GM18508 (cell line): ENCODE measurements around the gene PKN1.

Experiments used
- ATAC-seq: cut with Tn5 transposase; IDR thresholded peaks from one replicate; pipeline ENCODE4 v1.9.1; 2021; ENCODE audit warnings: moderate number of reproducible peaks; ENCODE audit not compliant: insufficient read depth, unreplicated experiment

Gene PKN1

GRCh38 chr19:14425696-14426138, 7.4 kb upstream of the PKN1 start:
- ATAC-seq: no peak

- ATAC-seq: no peak
Measured at GRCh38 chr19:14427461-14427860, 5.6 kb upstream of the PKN1 start.

- ATAC-seq: no peak
Measured at GRCh38 chr19:14428882-14429416, 4.2 kb upstream of the PKN1 start.

GRCh38 chr19:14430712-14431111, 2.4 kb upstream of the PKN1 start:
- no peak for ATAC-seq

GRCh38 chr19:14433554-14434501, 722 bp downstream of the PKN1 start:
- no peak for ATAC-seq

GRCh38 chr19:14434543-14435319, 1.6 kb downstream of the PKN1 start:
- ATAC-seq: no peak

- no peak for ATAC-seq
Measured at GRCh38 chr19:14435320-14436050, 2.4 kb downstream of the PKN1 start.

GRCh38 chr19:14437578-14438140, 4.6 kb downstream of the PKN1 start:
- ATAC-seq: no peak

GRCh38 chr19:14439014-14439413, 5.9 kb downstream of the PKN1 start:
- ATAC-seq: no peak

- ATAC-seq: no peak
Measured at GRCh38 chr19:14440049-14440448, 6.9 kb downstream of the PKN1 start.

- no peak for ATAC-seq
Measured at GRCh38 chr19:14441041-14441938, 8.2 kb downstream of the PKN1 start.

- ATAC-seq: no peak
Measured at GRCh38 chr19:14442891-14443631, 10.0 kb downstream of the PKN1 start.

GRCh38 chr19:14443632-14444216, 10.6 kb downstream of the PKN1 start:
- ATAC-seq: no peak

- no peak for ATAC-seq
Measured at GRCh38 chr19:14446336-14447036, 13.4 kb downstream of the PKN1 start.

- no peak for ATAC-seq
Measured at GRCh38 chr19:14449321-14449720, 16.2 kb downstream of the PKN1 start.

- ATAC-seq: no peak
Measured at GRCh38 chr19:14450168-14450874, 17.2 kb downstream of the PKN1 start.

- no peak for ATAC-seq
Measured at GRCh38 chr19:14450876-14451275, 17.8 kb downstream of the PKN1 start.
